Lower leg skin (tissue), 4 donors: ENCODE data around the gene DNAH6. TPM values are rescaled to one million over a fixed set of nuclear protein-coding genes. Genes with fewer than 3 reads are reported as not detected.

Experiments
- DNase-seq, 2 donors: peaks; one replicate each; pipeline ENCODE4 v3.0.0-alpha.2; 2019; ENCODE audit warnings: low spot score in 2 of 2
- H3K4me3 ChIP-seq: fragments of 200-600 bp; sonication (generic); 2 replicates; pipeline ENCODE4 v1.5.1; 2017; ENCODE audit warnings: mild to moderate bottlenecking, low read depth; ENCODE audit not compliant: poor library complexity, severe bottlenecking
- CTCF ChIP-seq, 3 donors: fragments of 450-650 bp; IDR thresholded peaks; one replicate each; pipeline ENCODE4 v1.5.1; 2016; ENCODE audit warnings: antibody characterized with exemption in 3 of 3, mild to moderate bottlenecking in 3 of 3, moderate library complexity in 2 of 3
- POLR2A ChIP-seq, 2 donors: fragments of 450-650 bp; IDR thresholded peaks; one replicate each; pipeline ENCODE4 v1.6.1; 2016 to 2017; ENCODE audit warnings: antibody characterized with exemption in 2 of 2, mild to moderate bottlenecking in 1 of 2, moderate library complexity in 1 of 2
- WGBS, 2 donors: methylation state at CpG; one replicate each; pipeline ENCODE4 v1.1.5; 2018; 5-methylcytosine and 5-hydroxymethylcytosine counted together
- intact Hi-C: fragments of 100-400 bp; cut with DNase I; formaldehyde crosslinking; loops from one replicate; pipeline ENCODE4 v1.15.0; 2023; ENCODE audit warnings: low total_unique reads
- total RNA-seq, 4 donors: library from RNA; depleted of rRNA; stranded (reverse); fragments of >200 nt; gene quantifications; one replicate each; pipeline ENCODE4 v1.1.0, GENCODE V29; 2016

Gene DNAH6
- total RNA-seq, 4 donors from 2014 or later = 0.02 to 0.72 (median 0.25) TPM

- intact Hi-C loops = no loop called here
- no peak for TF ChIP-seq POLR2A (IDR thresholded peaks at IDR 0.05)
- no peak for TF ChIP-seq CTCF (IDR thresholded peaks at IDR 0.05)
- H3K4me3 ChIP-seq = no peak overlapping the region
- DNase-seq = no peak
Observed at GRCh38 chr2:84796798-84797197, 280.5 kb downstream of the DNAH6 start.

GRCh38 chr2:84797271-84797670, 281.0 kb downstream of the DNAH6 start:
- H3K4me3 ChIP-seq = no peak overlapping the region
- intact Hi-C loops = no loop called here
- TF ChIP-seq CTCF (IDR thresholded peaks at IDR 0.05) (no peak), POLR2A (IDR thresholded peaks at IDR 0.05) (no peak)
- WGBS, 2 donors = 72 to 86% methylated on average over 3 of the region's 3 CpGs
- DNase-seq = no peak

- no peak overlapping the region for H3K4me3 ChIP-seq
- TF ChIP-seq POLR2A (IDR thresholded peaks at IDR 0.05) (no peak), CTCF (IDR thresholded peaks at IDR 0.05) (no peak)
- no peak for DNase-seq
- 88 to 94% methylated on average over 1 of the region's 1 CpG for WGBS, 2 donors
- intact Hi-C loops = no loop called here
Observed at GRCh38 chr2:84799772-84800171, 283.5 kb downstream of the DNAH6 start.

GRCh38 chr2:84800194-84800805, 284.0 kb downstream of the DNAH6 start:
- no peak for DNase-seq
- TF ChIP-seq CTCF (IDR thresholded peaks at IDR 0.05) = no peak
- TF ChIP-seq POLR2A (IDR thresholded peaks at IDR 0.05) = no peak
- 78 to 81% methylated on average over 1 of the region's 1 CpG for WGBS, 2 donors
- no peak overlapping the region for H3K4me3 ChIP-seq
- intact Hi-C loops = no loop called here

- H3K4me3 ChIP-seq = no peak overlapping the region
- DNase-seq = no peak
- 64 to 67% methylated on average over 2 of the region's 2 CpGs for WGBS, 2 donors
- intact Hi-C loops = no loop called here
- TF ChIP-seq POLR2A (IDR thresholded peaks at IDR 0.05) = no peak
- TF ChIP-seq CTCF (IDR thresholded peaks at IDR 0.05) = no peak
Observed at GRCh38 chr2:84801811-84802210, 285.5 kb downstream of the DNAH6 start.
